Activated CD8-positive, alpha-beta memory T cell treated with anti-CD3 and anti-CD28 coated beads, Interleukin-2, amount 10 ng/mL, durations not matched to agents 7 days and 5 days (primary cell): ENCODE measurements around the gene PLXND1. TPM values are rescaled to one million over a fixed set of nuclear protein-coding genes. Genes with fewer than 3 reads are reported as not detected.

Source experiments
- ATAC-seq: fragments of 150-1000 bp; cut with Tn5 transposase; one replicate; pipeline ENCODE4 v1.10.0; 2021; ENCODE audit warnings: moderate library complexity
- CTCF ChIA-PET: fragments of 350-600 bp; sonication (Branson Sonifier 250); formaldehyde crosslinking; loops from one replicate; lab custom pipeline; 2021; ENCODE audit warnings: antibody characterized with exemption; lab: Charles Lee
- DNase-seq: peaks from one replicate; pipeline ENCODE4 v3.0.0-alpha.2; 2020
- H3K27ac Mint-ChIP-seq: one replicate; pipeline ENCODE4 v1.8.0; 2021; ENCODE audit warnings: mild to moderate bottlenecking, mixed read lengths
- H3K27me3 Mint-ChIP-seq: one replicate; pipeline ENCODE4 v1.8.0; 2021; ENCODE audit warnings: mixed read lengths
- H3K36me3 Mint-ChIP-seq: one replicate; pipeline ENCODE4 v1.8.0; 2021; ENCODE audit warnings: mild to moderate bottlenecking, mixed read lengths
- H3K4me1 Mint-ChIP-seq: one replicate; pipeline ENCODE4 v1.8.0; 2021; ENCODE audit warnings: mixed read lengths
- H3K4me3 Mint-ChIP-seq: one replicate; pipeline ENCODE4 v1.8.0; 2021; ENCODE audit warnings: mild to moderate bottlenecking, moderate library complexity, mixed read lengths
- H3K9me3 Mint-ChIP-seq: one replicate; pipeline ENCODE4 v1.8.0; 2022; ENCODE audit warnings: low read depth, mixed read lengths
- total RNA-seq, 2 experiments: library from RNA; stranded (reverse); gene quantifications; one replicate each; pipeline ENCODE4 v1.2.3, GENCODE V29; 2021

The PLXND1 gene
- total RNA-seq, 2 experiments from 2014 or later, result 1.1 to 3.0 TPM

DNA sequence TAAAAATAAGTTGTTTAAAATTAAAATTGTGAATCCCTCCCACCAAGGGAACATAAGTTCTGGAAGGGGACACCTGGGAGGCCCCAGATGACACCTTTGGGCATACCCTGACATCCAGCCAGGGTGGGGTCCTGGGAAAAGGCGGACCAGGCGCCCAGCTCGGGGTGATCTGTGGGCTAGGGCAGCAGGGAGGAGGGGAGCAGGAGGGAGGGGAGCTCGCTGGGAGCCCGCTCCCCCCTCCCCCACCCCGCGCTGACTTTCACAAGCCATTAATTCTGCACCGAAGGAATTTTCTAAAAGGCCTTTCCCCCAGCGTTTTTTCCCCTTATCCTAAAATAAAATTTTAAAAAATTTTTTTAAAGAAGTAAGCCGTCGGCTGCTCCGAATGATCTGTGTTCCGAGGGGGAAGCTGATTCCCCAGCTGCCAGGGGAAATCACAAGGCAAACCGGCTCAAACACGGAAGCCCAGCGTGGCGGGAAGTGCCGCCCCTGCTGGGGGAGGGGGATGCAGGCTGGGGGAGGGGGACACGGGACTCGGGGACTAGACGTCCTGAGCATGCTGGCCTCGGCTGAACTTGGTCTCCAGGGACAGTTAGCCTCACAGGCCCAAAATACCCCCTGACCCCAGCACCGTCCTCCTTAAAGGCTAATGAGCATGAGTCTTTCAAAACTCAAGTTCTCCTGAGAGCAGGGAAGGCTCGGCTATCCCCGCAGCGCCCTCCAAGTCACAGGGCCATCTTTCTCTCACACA is 13.9 kb downstream of the PLXND1 start:
- no peak overlapping the region for H3K27ac Mint-ChIP-seq
- peaks cover 25% of the 10 kb centered on the region for H3K4me1 Mint-ChIP-seq
- no peak for DNase-seq
- H3K36me3 Mint-ChIP-seq, result no peaks in the 10 kb centered on the region
- H3K27me3 Mint-ChIP-seq, result peaks cover 58% of the 10 kb centered on the region
- no peak overlapping the region for H3K4me3 Mint-ChIP-seq
- no peaks in the 10 kb centered on the region for H3K9me3 Mint-ChIP-seq
- CTCF ChIA-PET, result interaction anchor here (1.1 to 2.6 kb wide), 5 partner anchors 13 to 102 kb away, joined by 4 to 10 read pairs (median 7); partner anchors contain the start of gene PLXND1
- ATAC-seq, result no peak

DNA sequence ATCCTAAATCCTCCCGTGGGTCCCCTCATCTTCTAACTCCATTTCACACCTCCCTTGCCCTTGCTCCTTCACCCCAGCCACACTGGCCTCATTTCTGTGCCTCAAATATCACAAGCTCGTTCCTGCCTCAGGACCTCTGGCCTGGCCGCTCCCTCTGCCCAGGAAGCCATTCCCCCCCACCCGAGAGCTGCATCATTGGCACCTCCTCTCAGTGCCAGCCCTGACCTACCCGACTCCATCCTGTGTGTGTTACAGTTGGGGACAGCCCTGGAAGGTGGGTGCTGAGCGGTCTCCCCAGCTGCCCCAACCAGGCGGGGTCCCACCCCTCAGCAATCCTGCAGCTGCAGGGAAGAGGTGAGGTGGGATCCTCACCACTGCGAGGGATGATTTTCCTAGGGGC is 14.5 kb downstream of the PLXND1 start:
- no peak overlapping the region for H3K27ac Mint-ChIP-seq
- DNase-seq (no peak), ATAC-seq (no peak)
- peaks cover 25% of the 10 kb centered on the region for H3K4me1 Mint-ChIP-seq
- no peak overlapping the region for H3K4me3 Mint-ChIP-seq
- no peaks in the 10 kb centered on the region for H3K36me3 Mint-ChIP-seq
- H3K27me3 Mint-ChIP-seq, result peaks cover 56% of the 10 kb centered on the region
- CTCF ChIA-PET, result interaction anchor here (1.1 to 2.6 kb wide), 3 partner anchors 14 to 37 kb away, joined by 4 to 7 read pairs (median 6); partner anchors contain the start of gene PLXND1
- H3K9me3 Mint-ChIP-seq, result no peaks in the 10 kb centered on the region

DNA sequence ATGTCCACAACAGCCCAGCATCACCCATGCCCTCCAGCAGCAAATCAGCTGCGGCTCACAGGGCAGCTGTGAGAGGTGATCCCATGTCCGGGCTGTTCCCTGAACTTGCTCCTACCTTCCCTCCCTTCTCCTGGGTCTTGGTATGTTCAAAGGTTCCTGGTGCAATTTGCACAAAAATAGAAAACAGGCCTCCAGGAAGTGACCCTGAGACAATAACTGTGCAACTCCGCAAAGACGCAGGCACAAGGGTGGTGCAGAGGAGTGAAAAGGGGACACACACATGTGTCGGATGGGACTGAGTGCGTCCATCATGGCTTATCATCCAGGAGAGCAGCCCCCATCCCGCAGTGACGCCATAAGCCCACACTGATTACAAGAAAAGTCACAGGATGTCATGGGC is 16.3 kb downstream of the PLXND1 start:
- CTCF ChIA-PET, result interaction anchor here (1.3 to 2.1 kb wide), 2 partner anchors 14 kb away, joined by 3 to 6 read pairs; no protein-coding TSS in a partner anchor
- DNase-seq (no peak), ATAC-seq (no peak)
- Mint-ChIP-seq H3K27ac (no peak overlapping the region), H3K4me3 (no peak overlapping the region), H3K27me3 (peaks cover 44% of the 10 kb centered on the region), H3K4me1 (peaks cover 25% of the 10 kb centered on the region), H3K9me3 (no peaks in the 10 kb centered on the region), H3K36me3 (no peaks in the 10 kb centered on the region)

GRCh38 chr3:129587566-129588210 is 18.8 kb downstream of the PLXND1 start:
- Mint-ChIP-seq H3K27ac (no peak overlapping the region), H3K27me3 (peaks cover 23% of the 10 kb centered on the region), H3K4me3 (no peak overlapping the region), H3K4me1 (peaks cover 4% of the 10 kb centered on the region), H3K36me3 (no peaks in the 10 kb centered on the region), H3K9me3 (no peaks in the 10 kb centered on the region)
- DNase-seq (no peak), ATAC-seq (no peak)
- CTCF ChIA-PET, result no interaction called here

DNA sequence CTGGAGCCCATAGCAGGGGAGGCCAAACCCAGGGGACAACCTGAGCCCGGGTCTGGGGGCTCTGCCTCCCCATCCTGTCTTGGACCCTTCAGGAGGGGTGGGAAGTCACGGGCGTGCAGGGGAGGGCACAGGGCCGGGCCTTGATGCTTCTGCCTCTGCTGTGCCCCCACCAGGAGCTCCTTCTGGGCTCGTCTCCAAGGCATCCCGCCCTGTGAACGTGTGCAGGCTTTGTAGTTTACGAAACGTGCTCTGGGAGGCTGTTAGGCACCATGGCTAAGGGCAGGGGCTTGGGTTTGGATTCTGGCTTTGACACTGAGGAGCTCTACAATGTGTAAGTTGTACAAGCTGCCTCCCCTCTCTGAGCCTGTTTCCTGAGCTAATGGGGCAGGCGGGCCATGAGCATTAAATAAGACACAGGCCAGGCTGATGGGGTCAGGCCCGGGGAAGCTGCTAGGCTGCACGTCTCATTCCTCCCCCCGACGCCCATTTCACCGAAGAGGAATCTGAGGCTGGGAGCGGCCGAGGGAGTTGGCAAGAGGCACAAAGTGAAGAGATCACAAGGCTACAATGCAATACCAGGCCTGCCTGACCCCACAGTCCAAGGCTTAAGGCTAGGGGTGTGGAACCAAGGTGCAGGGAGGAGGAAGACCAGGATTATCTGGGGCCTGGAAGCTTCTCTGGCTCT is 19.6 kb downstream of the PLXND1 start:
- ATAC-seq (no peak), DNase-seq (no peak)
- H3K27me3 Mint-ChIP-seq, result peaks cover 18% of the 10 kb centered on the region
- peaks cover 2% of the 10 kb centered on the region for H3K4me1 Mint-ChIP-seq
- H3K36me3 Mint-ChIP-seq, result no peaks in the 10 kb centered on the region
- no peak overlapping the region for H3K4me3 Mint-ChIP-seq
- no peaks in the 10 kb centered on the region for H3K9me3 Mint-ChIP-seq
- no peak overlapping the region for H3K27ac Mint-ChIP-seq
- CTCF ChIA-PET, result no interaction called here

DNA sequence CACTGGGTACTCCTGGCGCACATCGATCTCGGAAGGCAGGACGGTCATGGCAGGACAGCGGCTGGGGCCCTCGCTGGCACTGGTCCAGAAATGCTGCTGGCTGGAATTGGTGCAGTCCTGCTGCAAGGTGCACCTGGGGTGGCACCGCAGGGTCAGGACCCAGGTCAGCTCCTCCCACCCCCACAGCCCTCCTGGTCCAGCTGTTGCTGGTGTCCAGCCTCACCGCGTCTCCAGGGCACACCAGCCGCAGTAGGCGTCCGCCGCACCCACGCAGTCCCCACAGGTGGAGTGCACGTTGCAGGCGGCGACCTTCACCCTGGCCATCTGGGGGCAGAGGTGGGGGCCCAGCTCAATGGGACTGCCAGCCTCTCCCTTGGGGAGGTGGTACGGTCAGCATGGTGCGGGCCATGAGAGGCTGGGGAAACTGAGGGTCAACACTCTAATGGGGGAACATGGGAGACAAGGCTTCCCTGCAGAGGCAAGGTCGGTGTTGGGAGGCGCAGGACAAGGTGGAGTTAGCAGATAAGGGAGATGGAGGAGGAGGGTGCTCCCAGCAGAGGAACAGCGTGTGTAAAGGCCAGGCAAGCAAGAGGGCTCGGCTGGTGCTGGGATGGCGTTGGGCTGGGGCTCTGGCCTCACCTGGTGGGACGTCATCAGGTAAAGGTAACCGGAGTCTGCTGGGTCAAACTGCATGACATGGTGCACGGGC is 20.4 kb downstream of the PLXND1 start:
- ATAC-seq, result no peak
- Mint-ChIP-seq H3K27ac (no peak overlapping the region), H3K4me3 (no peak overlapping the region)

DNA sequence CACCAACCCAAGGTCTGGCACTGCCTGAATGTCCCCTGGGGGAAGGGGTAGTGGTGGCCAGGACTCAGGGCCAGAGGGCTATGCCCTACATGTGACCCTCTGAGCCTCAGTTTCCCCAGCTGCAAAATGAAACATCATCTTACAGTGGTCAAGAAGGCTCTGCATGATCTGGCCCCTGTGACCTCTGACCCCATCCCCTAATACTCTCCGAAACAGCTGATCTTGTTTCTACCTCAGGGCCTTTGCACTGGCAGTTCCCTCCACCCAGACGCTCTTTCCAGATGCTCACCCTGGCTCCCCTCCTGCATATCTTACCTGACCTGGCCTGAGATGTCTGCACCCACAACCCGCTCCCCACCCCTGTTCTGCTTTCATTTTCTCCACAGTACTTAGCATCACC is 21.8 kb downstream of the PLXND1 start:
- ATAC-seq, result no peak
- Mint-ChIP-seq H3K27me3 (no peaks in the 10 kb centered on the region), H3K27ac (no peak overlapping the region), H3K36me3 (no peaks in the 10 kb centered on the region), H3K9me3 (no peaks in the 10 kb centered on the region), H3K4me3 (no peak overlapping the region), H3K4me1 (no peaks in the 10 kb centered on the region)
- DNase-seq, result no peak
- CTCF ChIA-PET, result no interaction called here

More for the DNA sequence above, 20.4 kb downstream of the PLXND1 start:
- CTCF ChIA-PET, result no interaction called here
- Mint-ChIP-seq H3K4me1 (no peaks in the 10 kb centered on the region), H3K27me3 (peaks cover 10% of the 10 kb centered on the region), H3K9me3 (no peaks in the 10 kb centered on the region), H3K36me3 (no peaks in the 10 kb centered on the region)
- no peak for DNase-seq

DNA sequence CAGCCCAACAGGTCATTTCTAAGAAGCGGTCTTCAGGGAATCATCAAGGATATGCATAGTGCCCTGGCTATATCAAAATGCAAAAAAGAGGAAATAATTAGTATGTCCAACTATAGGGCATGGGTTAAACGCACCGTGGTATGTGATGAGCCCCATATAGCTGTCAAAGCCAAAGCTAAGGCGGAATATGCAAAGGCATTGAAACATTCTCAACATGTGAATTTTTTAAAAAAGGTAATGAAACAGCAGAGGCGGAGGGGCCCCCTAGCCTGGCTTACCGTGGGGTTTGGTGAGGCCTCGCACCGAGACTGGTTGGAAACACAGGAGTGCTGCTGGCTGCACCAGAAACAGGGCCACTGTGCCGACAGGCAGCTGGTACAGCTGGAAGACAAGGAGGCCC is 23.2 kb downstream of the PLXND1 start:
- CTCF ChIA-PET, result interaction anchor here (2.2 kb wide), 1 partner anchor 93 kb away, joined by 6 read pairs; no protein-coding TSS in a partner anchor
- H3K27ac Mint-ChIP-seq, result no peak overlapping the region
- peaks cover 3% of the 10 kb centered on the region for H3K4me1 Mint-ChIP-seq
- no peaks in the 10 kb centered on the region for H3K36me3 Mint-ChIP-seq
- H3K9me3 Mint-ChIP-seq, result no peaks in the 10 kb centered on the region
- no peaks in the 10 kb centered on the region for H3K27me3 Mint-ChIP-seq
- H3K4me3 Mint-ChIP-seq, result no peak overlapping the region
- no peak for DNase-seq
- no peak for ATAC-seq

- no peak for ATAC-seq
- CTCF ChIA-PET, result interaction anchor here (2.2 kb wide), 1 partner anchor 93 kb away, joined by 6 read pairs; no protein-coding TSS in a partner anchor
- DNase-seq, result no peak
- Mint-ChIP-seq H3K27ac (no peak overlapping the region), H3K36me3 (no peaks in the 10 kb centered on the region), H3K27me3 (no peaks in the 10 kb centered on the region), H3K4me1 (peaks cover 8% of the 10 kb centered on the region), H3K4me3 (no peak overlapping the region), H3K9me3 (no peaks in the 10 kb centered on the region)
Measured at GRCh38 chr3:129582799-129583198, 23.7 kb downstream of the PLXND1 start.

GRCh38 chr3:129581623-129582022 is 24.9 kb downstream of the PLXND1 start:
- Mint-ChIP-seq H3K4me3 (no peak overlapping the region), H3K27me3 (no peaks in the 10 kb centered on the region), H3K36me3 (no peaks in the 10 kb centered on the region), H3K27ac (no peak overlapping the region), H3K4me1 (peaks cover 19% of the 10 kb centered on the region), H3K9me3 (no peaks in the 10 kb centered on the region)
- DNase-seq (no peak), ATAC-seq (no peak)
- CTCF ChIA-PET, result interaction anchor here (2.2 kb wide), 1 partner anchor 91 kb away, joined by 6 read pairs; no protein-coding TSS in a partner anchor

GRCh38 chr3:129579991-129580390 is 26.5 kb downstream of the PLXND1 start:
- ATAC-seq (no peak), DNase-seq (no peak)
- H3K4me3 Mint-ChIP-seq, result no peak overlapping the region
- no peaks in the 10 kb centered on the region for H3K36me3 Mint-ChIP-seq
- CTCF ChIA-PET, result no interaction called here
- H3K27ac Mint-ChIP-seq, result no peak overlapping the region
- no peaks in the 10 kb centered on the region for H3K9me3 Mint-ChIP-seq
- peaks cover 27% of the 10 kb centered on the region for H3K4me1 Mint-ChIP-seq
- no peaks in the 10 kb centered on the region for H3K27me3 Mint-ChIP-seq

DNA sequence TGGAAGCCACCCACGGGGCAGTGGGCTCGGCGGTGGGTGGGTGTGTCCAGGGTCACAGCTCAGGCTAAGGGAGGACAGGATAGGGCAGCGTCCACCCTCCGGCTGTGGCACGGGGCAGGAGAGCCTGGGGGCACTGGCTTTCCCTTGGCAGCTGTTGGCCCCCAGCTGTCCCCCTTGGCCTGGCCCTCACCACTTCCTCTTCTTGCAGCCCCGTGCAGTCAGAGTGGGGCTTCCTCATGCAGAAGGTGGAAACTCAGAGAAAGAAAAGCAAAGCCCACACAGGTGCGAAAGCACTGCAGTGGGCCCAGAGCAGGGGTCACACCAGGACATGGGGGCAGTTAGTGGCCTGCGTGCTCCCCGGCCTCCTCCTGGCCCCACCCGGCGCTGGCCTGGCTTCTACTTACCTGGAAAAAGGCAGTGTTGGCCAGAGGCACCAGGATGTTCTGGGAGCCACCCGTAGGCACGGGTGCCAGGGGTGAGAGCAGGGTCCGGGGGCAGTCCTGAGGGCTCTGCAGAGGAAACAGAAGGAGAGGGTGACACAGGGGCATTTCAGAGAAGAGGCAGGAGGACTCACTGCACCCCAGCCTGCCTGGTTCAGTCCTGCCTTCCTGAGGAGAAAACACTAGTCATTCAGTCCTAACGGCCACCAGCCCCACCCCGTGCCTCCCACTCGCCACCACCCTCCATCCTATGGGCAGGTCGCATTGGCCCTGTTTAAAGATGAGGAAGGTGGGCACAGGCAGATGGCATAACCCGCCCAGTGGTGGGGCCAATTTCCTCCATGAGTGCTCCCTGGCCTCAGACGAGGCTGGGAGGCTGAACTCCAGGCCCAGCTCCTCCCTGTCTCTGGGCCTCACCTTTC is 28.3 kb downstream of the PLXND1 start:
- Mint-ChIP-seq H3K4me1 (peaks cover 27% of the 10 kb centered on the region), H3K4me3 (no peak overlapping the region), H3K27ac (peak overlapping the region; percentile 69), H3K36me3 (no peaks in the 10 kb centered on the region), H3K27me3 (no peaks in the 10 kb centered on the region), H3K9me3 (no peaks in the 10 kb centered on the region)
- CTCF ChIA-PET, result interaction anchor here (0.6 to 2.6 kb wide), 5 partner anchors 11 to 336 kb away, joined by 3 to 10 read pairs (median 4); no protein-coding TSS in a partner anchor
- DNase-seq (peak; percentile 56), ATAC-seq (peak; percentile 16)
